Anterior cingulate cortex (tissue), 58 donors: Measurements from ENCODE around the gene CCZ1B.
"Not testable (repeated sequence)": the region's sequence is repeated elsewhere in the genome, so short reads cannot be mapped to it uniquely, and the experiment has no call there.

Source experiments
- DNase-seq, 58 donors: peaks; one replicate each; lab custom pipeline; 2025; lab: John Stamatoyannopoulos, UW

Gene CCZ1B

GRCh38 chr7:6750173-6750572 lies 75.9 kb downstream of the CCZ1B start:
- not testable (repeated sequence) for DNase-seq

- DNase-seq: not testable (repeated sequence)
These were observed 76.7 kb downstream of the CCZ1B start for GRCh38 chr7:6749335-6749734.
